Panc1 (cell line): ENCODE measurements around the gene R3HDM2. TPM values are rescaled to one million over a fixed set of nuclear protein-coding genes. Genes with fewer than 3 reads are reported as not detected.

Source experiments
- ATAC-seq: fragments of 200-7000 bp; cut with Tn5 transposase; 2 replicates; pipeline ENCODE4 v1.9.1; 2020; ENCODE audit warnings: mild to moderate bottlenecking, moderate library complexity
- BruUV-seq: library from RNA; stranded (reverse); fragments of 400-500 nt; replicated peaks from 2 replicates; lab custom pipeline; 2021; lab: Mats Ljungman, UMichigan
- CTCF ChIA-PET: fragments of 300-600 bp; sonication (Branson Sonifier 250); formaldehyde crosslinking; loops from one replicate; lab custom pipeline; 2022; ENCODE audit warnings: antibody characterized with exemption; lab: Charles Lee
- POLR2A ChIA-PET: fragments of 300-600 bp; sonication (Branson Sonifier 250); formaldehyde crosslinking; loops from one replicate; lab custom pipeline; 2022; ENCODE audit warnings: antibody characterized with exemption; lab: Charles Lee
- DNase-seq: peaks from one replicate; pipeline ENCODE4 v3.0.0-alpha.2; 2010; ENCODE audit warnings: low read depth, low spot score
- H3K27ac ChIP-seq: 2 replicates; pipeline ENCODE4 v1.5.1; 2011; ENCODE audit warnings: mild to moderate bottlenecking, low read length, inconsistent platforms
- H3K27me3 ChIP-seq: fragments of 200-500 bp; sonication (Bioruptor generic); 2 replicates; pipeline ENCODE4 v1.6.0; 2014; ENCODE audit warnings: low read length, inconsistent platforms; ENCODE audit not compliant: control insufficient read depth, insufficient read depth
- H3K36me3 ChIP-seq: fragments of 200-500 bp; sonication (Bioruptor generic); 2 replicates; pipeline ENCODE4 v1.5.1; 2014; ENCODE audit warnings: inconsistent platforms, mild to moderate bottlenecking, low read length, moderate library complexity; ENCODE audit not compliant: control insufficient read depth, insufficient read depth
- H3K4me1 ChIP-seq: 2 replicates; pipeline ENCODE4 v1.5.1; 2011; ENCODE audit warnings: inconsistent platforms, mild to moderate bottlenecking, low read length, moderate library complexity; ENCODE audit not compliant: control insufficient read depth, insufficient read depth
- H3K4me3 ChIP-seq, 2 experiments: 2 replicates each; pipeline ENCODE4 v1.5.1; 2011 to 2012; ENCODE audit warnings: low read depth in 2 of 2, low read length in 2 of 2, mild to moderate bottlenecking in 2 of 2, inconsistent platforms in 1 of 2, moderate library complexity in 1 of 2
- H3K9me3 ChIP-seq: fragments of 200-500 bp; sonication (Bioruptor generic); 2 replicates; pipeline ENCODE4 v1.5.1; 2014; ENCODE audit warnings: low read depth, mild to moderate bottlenecking, inconsistent platforms, low read length, moderate library complexity; ENCODE audit not compliant: control insufficient read depth, insufficient read depth
- CTCF ChIP-seq: fragments of 450-650 bp; IDR thresholded peaks from 2 replicates; pipeline ENCODE4 v1.5.1; 2017; ENCODE audit warnings: mild to moderate bottlenecking
- POLR2AphosphoS5 ChIP-seq: IDR thresholded peaks from 2 replicates; pipeline ENCODE4 v1.6.1; 2012; ENCODE audit warnings: mild to moderate bottlenecking, low read depth, low read length, moderate library complexity
- SIN3A ChIP-seq: IDR thresholded peaks from 2 replicates; pipeline ENCODE4 v1.6.1; 2012; ENCODE audit warnings: low read depth, mild to moderate bottlenecking, low read length, moderate library complexity, borderline replicate concordance; ENCODE audit not compliant: insufficient read depth
- TCF7L2 ChIP-seq: IDR thresholded peaks from 2 replicates; pipeline ENCODE4 v1.6.1; 2011; ENCODE audit warnings: mild to moderate bottlenecking, low read depth, low read length, inconsistent platforms
- in situ Hi-C: cut with HindIII; loops from 2 replicates; pipeline ENCODE4 v1.10.0; 2016; ENCODE audit warnings: low sequenced_read_pairs, low pct_unique_long_range_greater_than_20kb
- intact Hi-C: fragments of 100-400 bp; cut with micrococcal nuclease; formaldehyde crosslinking; loops from one replicate; pipeline ENCODE4 v1.10.0; 2022; ENCODE audit not compliant: unreplicated experiment
- total RNA-seq: library from RNA; stranded (reverse); gene quantifications from one replicate; pipeline ENCODE4 v1.2.1, GENCODE V29; 2021; ENCODE audit not compliant: unreplicated experiment
- TF ChIP-seq, protein P1 (sequence below), 2 experiments: IDR thresholded peaks; 2 replicates each; pipeline ENCODE4 v1.6.1; 2011 to 2012; ENCODE audit warnings: low read depth in 2 of 2, control low read depth in 1 of 2, low read length in 1 of 2, mild to moderate bottlenecking in 1 of 2, moderate library complexity in 1 of 2; ENCODE audit not compliant: insufficient read depth in 1 of 2

R3HDM2 gene
- total RNA-seq, 1 experiment from 2014 or later: 56.5 TPM

DNA sequence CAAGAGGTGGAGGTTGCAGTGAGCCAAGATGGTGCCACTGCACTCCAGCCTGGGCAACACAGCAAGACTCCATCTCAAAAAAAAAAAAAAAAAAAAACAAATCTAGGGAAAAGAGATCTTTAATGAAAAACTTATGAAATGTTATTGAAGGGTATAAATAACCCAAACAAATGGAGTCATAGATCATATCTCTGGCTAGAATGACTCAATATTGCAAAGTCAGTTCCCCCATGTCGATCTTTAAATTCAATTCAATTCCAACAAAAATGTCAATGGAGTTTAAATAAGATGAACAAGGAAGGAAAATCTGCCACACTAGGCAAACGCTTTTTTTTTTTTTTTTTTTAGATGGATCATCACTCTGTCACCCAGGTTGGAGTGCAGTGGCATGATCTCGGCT, 78.7 kb downstream of the R3HDM2 start:
- DNase-seq (no peak), ATAC-seq (no peak)
- no TSS peak for BruUV-seq
- in situ Hi-C loops: no loop called here
- no peaks in the 10 kb centered on the region for H3K9me3 ChIP-seq
- intact Hi-C loops: no loop called here
- no peak overlapping the region for H3K4me3 ChIP-seq
- ChIA-PET POLR2A (no interaction called here), CTCF (no interaction called here)
- no peaks in the 10 kb centered on the region for H3K27me3 ChIP-seq
- TF ChIP-seq, protein P1, sequence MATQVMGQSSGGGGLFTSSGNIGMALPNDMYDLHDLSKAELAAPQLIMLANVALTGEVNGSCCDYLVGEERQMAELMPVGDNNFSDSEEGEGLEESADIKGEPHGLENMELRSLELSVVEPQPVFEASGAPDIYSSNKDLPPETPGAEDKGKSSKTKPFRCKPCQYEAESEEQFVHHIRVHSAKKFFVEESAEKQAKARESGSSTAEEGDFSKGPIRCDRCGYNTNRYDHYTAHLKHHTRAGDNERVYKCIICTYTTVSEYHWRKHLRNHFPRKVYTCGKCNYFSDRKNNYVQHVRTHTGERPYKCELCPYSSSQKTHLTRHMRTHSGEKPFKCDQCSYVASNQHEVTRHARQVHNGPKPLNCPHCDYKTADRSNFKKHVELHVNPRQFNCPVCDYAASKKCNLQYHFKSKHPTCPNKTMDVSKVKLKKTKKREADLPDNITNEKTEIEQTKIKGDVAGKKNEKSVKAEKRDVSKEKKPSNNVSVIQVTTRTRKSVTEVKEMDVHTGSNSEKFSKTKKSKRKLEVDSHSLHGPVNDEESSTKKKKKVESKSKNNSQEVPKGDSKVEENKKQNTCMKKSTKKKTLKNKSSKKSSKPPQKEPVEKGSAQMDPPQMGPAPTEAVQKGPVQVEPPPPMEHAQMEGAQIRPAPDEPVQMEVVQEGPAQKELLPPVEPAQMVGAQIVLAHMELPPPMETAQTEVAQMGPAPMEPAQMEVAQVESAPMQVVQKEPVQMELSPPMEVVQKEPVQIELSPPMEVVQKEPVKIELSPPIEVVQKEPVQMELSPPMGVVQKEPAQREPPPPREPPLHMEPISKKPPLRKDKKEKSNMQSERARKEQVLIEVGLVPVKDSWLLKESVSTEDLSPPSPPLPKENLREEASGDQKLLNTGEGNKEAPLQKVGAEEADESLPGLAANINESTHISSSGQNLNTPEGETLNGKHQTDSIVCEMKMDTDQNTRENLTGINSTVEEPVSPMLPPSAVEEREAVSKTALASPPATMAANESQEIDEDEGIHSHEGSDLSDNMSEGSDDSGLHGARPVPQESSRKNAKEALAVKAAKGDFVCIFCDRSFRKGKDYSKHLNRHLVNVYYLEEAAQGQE (IDR thresholded peaks at IDR 0.05; ENCODE audit: insufficient read depth in 1 of 2, low read depth in 2 of 2, low read length in 1 of 2): no peak
- TF ChIP-seq SIN3A (no peak), TCF7L2 (no peak), POLR2AphosphoS5 (no peak), CTCF (no peak)
- no peak overlapping the region for H3K27ac ChIP-seq
- no peaks in the 10 kb centered on the region; the same call in 1 of the 2 replicates for H3K36me3 ChIP-seq
- H3K4me1 ChIP-seq: no peaks in the 10 kb centered on the region

GRCh38 chr12:57347284-57347683, 83.6 kb downstream of the R3HDM2 start:
- in situ Hi-C loops (no loop called here), intact Hi-C loops (no loop called here)
- Histone ChIP-seq H3K4me3 (no peak overlapping the region), H3K27ac (no peak overlapping the region), H3K9me3 (no peaks in the 10 kb centered on the region), H3K27me3 (no peaks in the 10 kb centered on the region), H3K36me3 (no peaks in the 10 kb centered on the region), H3K4me1 (no peaks in the 10 kb centered on the region)
- TF ChIP-seq POLR2AphosphoS5 (no peak), SIN3A (no peak), CTCF (no peak), TCF7L2 (no peak)
- TF ChIP-seq, protein P1 (IDR thresholded peaks at IDR 0.05; ENCODE audit: insufficient read depth in 1 of 2, low read depth in 2 of 2, low read length in 1 of 2): no peak
- CTCF ChIA-PET: no interaction called here
- DNase-seq: no peak
- POLR2A ChIA-PET: no interaction called here
- ATAC-seq: no peak
- no TSS peak for BruUV-seq
